ENCODE results near the gene GGT6. TPM values are rescaled to one million over a fixed set of nuclear protein-coding genes. Genes with fewer than 3 reads are reported as not detected.

Gene GGT6
- total RNA-seq, 1 donor from 2014 or later: not detected

- H3K27me3 Mint-ChIP-seq (ENCODE audit: unreplicated experiment): peaks cover 5% of the 10 kb centered on the region
- H3K4me1 Mint-ChIP-seq (ENCODE audit: unreplicated experiment): no peaks in the 10 kb centered on the region
- DNase-seq (ENCODE audit: low spot score): no peak
- H3K27ac Mint-ChIP-seq (ENCODE audit: unreplicated experiment): no peak overlapping the region
- no peak overlapping the region for H3K4me3 Mint-ChIP-seq (ENCODE audit: unreplicated experiment)
- no peaks in the 10 kb centered on the region for H3K36me3 Mint-ChIP-seq (ENCODE audit: low read depth, unreplicated experiment)
- no peaks in the 10 kb centered on the region for H3K9me3 Mint-ChIP-seq (ENCODE audit: unreplicated experiment)
- TF ChIP-seq, protein P1, sequence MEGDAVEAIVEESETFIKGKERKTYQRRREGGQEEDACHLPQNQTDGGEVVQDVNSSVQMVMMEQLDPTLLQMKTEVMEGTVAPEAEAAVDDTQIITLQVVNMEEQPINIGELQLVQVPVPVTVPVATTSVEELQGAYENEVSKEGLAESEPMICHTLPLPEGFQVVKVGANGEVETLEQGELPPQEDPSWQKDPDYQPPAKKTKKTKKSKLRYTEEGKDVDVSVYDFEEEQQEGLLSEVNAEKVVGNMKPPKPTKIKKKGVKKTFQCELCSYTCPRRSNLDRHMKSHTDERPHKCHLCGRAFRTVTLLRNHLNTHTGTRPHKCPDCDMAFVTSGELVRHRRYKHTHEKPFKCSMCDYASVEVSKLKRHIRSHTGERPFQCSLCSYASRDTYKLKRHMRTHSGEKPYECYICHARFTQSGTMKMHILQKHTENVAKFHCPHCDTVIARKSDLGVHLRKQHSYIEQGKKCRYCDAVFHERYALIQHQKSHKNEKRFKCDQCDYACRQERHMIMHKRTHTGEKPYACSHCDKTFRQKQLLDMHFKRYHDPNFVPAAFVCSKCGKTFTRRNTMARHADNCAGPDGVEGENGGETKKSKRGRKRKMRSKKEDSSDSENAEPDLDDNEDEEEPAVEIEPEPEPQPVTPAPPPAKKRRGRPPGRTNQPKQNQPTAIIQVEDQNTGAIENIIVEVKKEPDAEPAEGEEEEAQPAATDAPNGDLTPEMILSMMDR (IDR thresholded peaks at IDR 0.05; ENCODE audit: unreplicated experiment): no peak
Observed at GRCh38 chr17:4600563-4600962, 40.2 kb upstream of the GGT6 start.

GRCh38 chr17:4599505-4600281 lies 39.3 kb upstream of the GGT6 start:
- Mint-ChIP-seq H3K36me3 (ENCODE audit: low read depth, unreplicated experiment) (no peaks in the 10 kb centered on the region), H3K4me1 (ENCODE audit: unreplicated experiment) (peaks cover 4% of the 10 kb centered on the region), H3K9me3 (ENCODE audit: unreplicated experiment) (no peaks in the 10 kb centered on the region), H3K27me3 (ENCODE audit: unreplicated experiment) (peaks cover 5% of the 10 kb centered on the region), H3K27ac (ENCODE audit: unreplicated experiment) (no peak overlapping the region), H3K4me3 (ENCODE audit: unreplicated experiment) (no peak overlapping the region)
- TF ChIP-seq, protein P1 (IDR thresholded peaks at IDR 0.05; ENCODE audit: unreplicated experiment): no peak
- peak; percentile 4 for DNase-seq (ENCODE audit: low spot score)

- H3K4me1 Mint-ChIP-seq (ENCODE audit: unreplicated experiment): peaks cover 4% of the 10 kb centered on the region
- no peaks in the 10 kb centered on the region for H3K36me3 Mint-ChIP-seq (ENCODE audit: low read depth, unreplicated experiment)
- peaks cover 5% of the 10 kb centered on the region for H3K27me3 Mint-ChIP-seq (ENCODE audit: unreplicated experiment)
- no peaks in the 10 kb centered on the region for H3K9me3 Mint-ChIP-seq (ENCODE audit: unreplicated experiment)
- TF ChIP-seq, protein P1 (IDR thresholded peaks at IDR 0.05; ENCODE audit: unreplicated experiment): no peak
- no peak overlapping the region for H3K27ac Mint-ChIP-seq (ENCODE audit: unreplicated experiment)
- DNase-seq (ENCODE audit: low spot score): no peak
- no peak overlapping the region for H3K4me3 Mint-ChIP-seq (ENCODE audit: unreplicated experiment)
Observed at GRCh38 chr17:4598776-4599504, 38.6 kb upstream of the GGT6 start.

GRCh38 chr17:4597975-4598374 lies 37.6 kb upstream of the GGT6 start:
- Mint-ChIP-seq H3K27me3 (ENCODE audit: unreplicated experiment) (peaks cover 5% of the 10 kb centered on the region), H3K9me3 (ENCODE audit: unreplicated experiment) (no peaks in the 10 kb centered on the region), H3K4me1 (ENCODE audit: unreplicated experiment) (peaks cover 4% of the 10 kb centered on the region), H3K27ac (ENCODE audit: unreplicated experiment) (peak overlapping the region; percentile 18), H3K4me3 (ENCODE audit: unreplicated experiment) (no peak overlapping the region), H3K36me3 (ENCODE audit: low read depth, unreplicated experiment) (no peaks in the 10 kb centered on the region)
- TF ChIP-seq, protein P1 (IDR thresholded peaks at IDR 0.05; ENCODE audit: unreplicated experiment): no peak
- DNase-seq (ENCODE audit: low spot score): no peak
